IPS-18a (cell line): ENCODE data around the gene KRTAP4-8.
"Not testable (repeated sequence)": the region's sequence is repeated elsewhere in the genome, so short reads cannot be mapped to it uniquely, and the experiment has no call there.

Experiments used
- H3K27ac ChIP-seq: one replicate; pipeline ENCODE4 v1.5.1; 2013; ENCODE audit warnings: low read length
- H3K27me3 ChIP-seq: one replicate; pipeline ENCODE4 v1.6.1; 2013; ENCODE audit warnings: mild to moderate bottlenecking, low read length; ENCODE audit not compliant: control insufficient read depth, insufficient read depth
- H3K36me3 ChIP-seq: one replicate; pipeline ENCODE4 v1.6.1; 2013; ENCODE audit warnings: low read depth, low read length; ENCODE audit not compliant: control insufficient read depth
- H3K4me1 ChIP-seq: one replicate; pipeline ENCODE4 v1.6.1; 2013; ENCODE audit warnings: low read depth, low read length; ENCODE audit not compliant: control insufficient read depth
- H3K4me3 ChIP-seq: one replicate; pipeline ENCODE4 v1.5.1; 2013; ENCODE audit warnings: low read length
- H3K9ac ChIP-seq: one replicate; pipeline ENCODE4 v1.6.1; 2013; ENCODE audit warnings: mild to moderate bottlenecking, low read length, moderate library complexity
- H3K9me3 ChIP-seq: one replicate; pipeline ENCODE4 v1.6.1; 2013; ENCODE audit warnings: low read depth, low read length; ENCODE audit not compliant: control insufficient read depth

Gene KRTAP4-8

GRCh38 chr17:41059276-41060051, 38.5 kb downstream of the KRTAP4-8 start:
- not testable (repeated sequence) for H3K4me3 ChIP-seq, H3K27ac ChIP-seq, H3K9me3 ChIP-seq, H3K27me3 ChIP-seq, H3K9ac ChIP-seq, H3K4me1 ChIP-seq, H3K36me3 ChIP-seq

GRCh38 chr17:41058741-41059140, 39.2 kb downstream of the KRTAP4-8 start:
- Histone ChIP-seq H3K9me3 (no peaks in the 10 kb centered on the region), H3K9ac (no peak overlapping the region), H3K27ac (no peak overlapping the region), H3K36me3 (no peaks in the 10 kb centered on the region), H3K27me3 (no peaks in the 10 kb centered on the region), H3K4me1 (peaks cover 3% of the 10 kb centered on the region), H3K4me3 (no peak overlapping the region)

GRCh38 chr17:41057547-41057946, 40.4 kb downstream of the KRTAP4-8 start:
- H3K27me3 ChIP-seq: no peaks in the 10 kb centered on the region
- H3K9me3 ChIP-seq: no peaks in the 10 kb centered on the region
- no peaks in the 10 kb centered on the region for H3K36me3 ChIP-seq
- H3K27ac ChIP-seq: no peak overlapping the region
- no peak overlapping the region for H3K9ac ChIP-seq
- H3K4me1 ChIP-seq: peaks cover 3% of the 10 kb centered on the region
- no peak overlapping the region for H3K4me3 ChIP-seq

- H3K4me1 ChIP-seq, H3K36me3 ChIP-seq, H3K4me3 ChIP-seq, H3K27ac ChIP-seq, H3K9ac ChIP-seq, H3K27me3 ChIP-seq, H3K9me3 ChIP-seq: not testable (repeated sequence)
Measured at GRCh38 chr17:41055130-41055529, 42.8 kb downstream of the KRTAP4-8 start, which contains the start of gene KRTAP2-2. Gene KRTAP2-2, minus strand, starts transcription at chr17:41055230. Its CDS starts 19 bp downstream, at chr17:41055211.

- H3K9ac ChIP-seq, H3K9me3 ChIP-seq, H3K4me3 ChIP-seq, H3K27me3 ChIP-seq, H3K36me3 ChIP-seq, H3K27ac ChIP-seq, H3K4me1 ChIP-seq: not testable (repeated sequence)
Measured at GRCh38 chr17:41054556-41054955, 43.4 kb downstream of the KRTAP4-8 start.

GRCh38 chr17:41054025-41054424, 43.9 kb downstream of the KRTAP4-8 start:
- H3K27me3 ChIP-seq: no peaks in the 10 kb centered on the region
- H3K4me3 ChIP-seq: no peak overlapping the region
- no peaks in the 10 kb centered on the region for H3K36me3 ChIP-seq
- no peaks in the 10 kb centered on the region for H3K9me3 ChIP-seq
- H3K9ac ChIP-seq: no peak overlapping the region
- peaks cover 3% of the 10 kb centered on the region for H3K4me1 ChIP-seq
- H3K27ac ChIP-seq: no peak overlapping the region

- Histone ChIP-seq H3K9me3 (no peaks in the 10 kb centered on the region), H3K27ac (no peak overlapping the region), H3K27me3 (no peaks in the 10 kb centered on the region), H3K9ac (no peak overlapping the region), H3K4me3 (no peak overlapping the region), H3K4me1 (peaks cover 3% of the 10 kb centered on the region), H3K36me3 (no peaks in the 10 kb centered on the region)
Measured at GRCh38 chr17:41052566-41052965, 45.4 kb downstream of the KRTAP4-8 start.

- H3K27me3 ChIP-seq: no peaks in the 10 kb centered on the region
- no peak overlapping the region for H3K9ac ChIP-seq
- H3K27ac ChIP-seq: no peak overlapping the region
Measured at GRCh38 chr17:41049110-41049509, 48.8 kb downstream of the KRTAP4-8 start.

GRCh38 chr17:41048441-41048840, 49.5 kb downstream of the KRTAP4-8 start:
- Histone ChIP-seq H3K9ac (no peak overlapping the region), H3K9me3 (no peaks in the 10 kb centered on the region), H3K27ac (no peak overlapping the region), H3K36me3 (no peaks in the 10 kb centered on the region), H3K4me3 (no peak overlapping the region), H3K4me1 (peaks cover 3% of the 10 kb centered on the region), H3K27me3 (no peaks in the 10 kb centered on the region)

More at GRCh38 chr17:41049110-41049509, 48.8 kb downstream of the KRTAP4-8 start:
- no peak overlapping the region for H3K4me3 ChIP-seq
- H3K9me3 ChIP-seq: no peaks in the 10 kb centered on the region
- H3K4me1 ChIP-seq: peaks cover 3% of the 10 kb centered on the region
- H3K36me3 ChIP-seq: no peaks in the 10 kb centered on the region
